ENCODE data around the gene RSL1D1.

DNA sequence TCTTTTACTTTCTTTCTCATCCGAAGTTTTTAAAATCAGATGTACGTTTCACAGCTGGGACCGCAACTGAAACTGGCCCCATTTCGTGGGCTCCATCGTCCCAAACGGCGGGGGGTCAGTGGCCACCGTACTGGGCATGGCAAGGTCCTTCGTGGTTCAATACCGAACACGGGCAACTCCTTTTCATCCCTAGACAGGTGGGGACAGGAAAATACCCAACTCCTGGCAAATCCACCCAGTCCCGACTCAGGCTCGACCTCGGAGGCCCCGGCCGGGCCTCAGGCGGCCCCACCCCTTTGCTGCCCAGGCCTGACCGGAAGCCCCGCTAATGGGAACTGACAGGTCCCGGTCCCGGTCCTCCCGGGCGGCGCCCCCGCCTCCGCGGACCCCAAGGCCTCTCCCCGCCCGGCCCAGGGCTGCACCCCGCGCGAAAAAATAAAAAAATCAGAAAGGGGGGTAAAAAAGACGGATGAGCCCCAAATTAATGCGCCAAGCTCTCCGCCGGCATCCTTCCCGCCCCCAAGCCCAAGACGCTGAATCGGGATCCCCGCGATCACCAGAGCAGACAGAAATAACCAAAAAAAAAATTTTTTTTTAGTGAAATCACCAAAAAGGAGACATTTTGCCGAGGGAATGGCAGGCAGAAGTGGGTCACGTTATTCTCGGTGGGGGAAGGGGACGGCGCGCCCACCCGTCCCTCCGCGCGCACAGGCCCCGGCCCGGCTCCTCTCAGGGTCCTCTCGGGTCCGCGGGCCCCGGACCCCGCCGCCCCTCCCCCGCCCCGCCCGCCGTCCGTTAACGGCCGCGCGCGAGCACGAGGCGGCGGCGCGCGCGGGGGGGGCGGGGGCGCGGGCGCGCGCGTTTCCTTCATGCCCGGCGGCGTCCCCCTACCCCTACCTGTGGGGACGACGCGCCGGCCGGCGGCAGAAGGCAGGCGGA lies 54.8 kb downstream of the RSL1D1 start:
- no peak for TF ChIP-seq CBX2 (IDR thresholded peaks at IDR 0.05; ENCODE audit: borderline replicate concordance, low read depth)
- TF ChIP-seq, protein P1, sequence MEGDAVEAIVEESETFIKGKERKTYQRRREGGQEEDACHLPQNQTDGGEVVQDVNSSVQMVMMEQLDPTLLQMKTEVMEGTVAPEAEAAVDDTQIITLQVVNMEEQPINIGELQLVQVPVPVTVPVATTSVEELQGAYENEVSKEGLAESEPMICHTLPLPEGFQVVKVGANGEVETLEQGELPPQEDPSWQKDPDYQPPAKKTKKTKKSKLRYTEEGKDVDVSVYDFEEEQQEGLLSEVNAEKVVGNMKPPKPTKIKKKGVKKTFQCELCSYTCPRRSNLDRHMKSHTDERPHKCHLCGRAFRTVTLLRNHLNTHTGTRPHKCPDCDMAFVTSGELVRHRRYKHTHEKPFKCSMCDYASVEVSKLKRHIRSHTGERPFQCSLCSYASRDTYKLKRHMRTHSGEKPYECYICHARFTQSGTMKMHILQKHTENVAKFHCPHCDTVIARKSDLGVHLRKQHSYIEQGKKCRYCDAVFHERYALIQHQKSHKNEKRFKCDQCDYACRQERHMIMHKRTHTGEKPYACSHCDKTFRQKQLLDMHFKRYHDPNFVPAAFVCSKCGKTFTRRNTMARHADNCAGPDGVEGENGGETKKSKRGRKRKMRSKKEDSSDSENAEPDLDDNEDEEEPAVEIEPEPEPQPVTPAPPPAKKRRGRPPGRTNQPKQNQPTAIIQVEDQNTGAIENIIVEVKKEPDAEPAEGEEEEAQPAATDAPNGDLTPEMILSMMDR (IDR thresholded peaks at IDR 0.05), result no peak
- TF ChIP-seq, protein P2, sequence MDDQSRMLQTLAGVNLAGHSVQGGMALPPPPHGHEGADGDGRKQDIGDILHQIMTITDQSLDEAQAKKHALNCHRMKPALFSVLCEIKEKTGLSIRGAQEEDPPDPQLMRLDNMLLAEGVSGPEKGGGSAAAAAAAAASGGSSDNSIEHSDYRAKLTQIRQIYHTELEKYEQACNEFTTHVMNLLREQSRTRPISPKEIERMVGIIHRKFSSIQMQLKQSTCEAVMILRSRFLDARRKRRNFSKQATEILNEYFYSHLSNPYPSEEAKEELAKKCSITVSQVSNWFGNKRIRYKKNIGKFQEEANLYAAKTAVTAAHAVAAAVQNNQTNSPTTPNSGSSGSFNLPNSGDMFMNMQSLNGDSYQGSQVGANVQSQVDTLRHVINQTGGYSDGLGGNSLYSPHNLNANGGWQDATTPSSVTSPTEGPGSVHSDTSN (IDR thresholded peaks at IDR 0.05), result no peak
- TF ChIP-seq TP53 (CRISPR knock-in tag; IDR thresholded peaks at IDR 0.05), result no peak
- no peak for TF ChIP-seq KDM1A (IDR thresholded peaks at IDR 0.05; ENCODE audit: low read depth)
- no peak for TF ChIP-seq CHD2 (IDR thresholded peaks at IDR 0.05; ENCODE audit: low read length, partially characterized antibody)
- no peak for TF ChIP-seq POLR2A (IDR thresholded peaks at IDR 0.05; ENCODE audit: low read length)
- no peak for TF ChIP-seq SREBF2 (IDR thresholded peaks at IDR 0.05)
- TF ChIP-seq, protein P3, sequence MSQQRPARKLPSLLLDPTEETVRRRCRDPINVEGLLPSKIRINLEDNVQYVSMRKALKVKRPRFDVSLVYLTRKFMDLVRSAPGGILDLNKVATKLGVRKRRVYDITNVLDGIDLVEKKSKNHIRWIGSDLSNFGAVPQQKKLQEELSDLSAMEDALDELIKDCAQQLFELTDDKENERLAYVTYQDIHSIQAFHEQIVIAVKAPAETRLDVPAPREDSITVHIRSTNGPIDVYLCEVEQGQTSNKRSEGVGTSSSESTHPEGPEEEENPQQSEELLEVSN (IDR thresholded peaks at IDR 0.05; ENCODE audit: borderline replicate concordance, low read depth), result no peak
- no peak for TF ChIP-seq RCOR1 (IDR thresholded peaks at IDR 0.05; ENCODE audit: low read depth, low read length)
- TF ChIP-seq EHMT2 (IDR thresholded peaks at IDR 0.05; ENCODE audit: low read depth), result no peak
- TF ChIP-seq HEYL (CRISPR knock-in tag; IDR thresholded peaks at IDR 0.05), result no peak
- peak; percentile 16; the same call in 1 of the 2 replicates for TF ChIP-seq MYC (IDR thresholded peaks at IDR 0.05; ENCODE audit: borderline replicate concordance, low read length)
